GM12878 (cell line): Measurements from ENCODE around the gene SNED1. TPM values are rescaled to one million over a fixed set of nuclear protein-coding genes. Genes with fewer than 3 reads are reported as not detected.

Experiments used
- ATAC-seq: fragments of 200-7000 bp; cut with Tn5 transposase; 3 replicates; pipeline ENCODE4 v1.9.1; 2020; ENCODE audit warnings: mild to moderate bottlenecking, moderate library complexity
- BruUV-seq: library from RNA; stranded (reverse); fragments of 400-500 nt; replicated peaks from 2 replicates; lab custom pipeline; 2021; lab: Mats Ljungman, UMichigan
- CTCF ChIA-PET: fragments of 300-600 bp; sonication (Branson Sonifier 250); formaldehyde crosslinking; extraction: SDS; loops from one replicate; lab custom pipeline; 2021; ENCODE audit warnings: inconsistent platforms; lab: Yijun Ruan, JAX
- POLR2A ChIA-PET: fragments of 350-600 bp; formaldehyde crosslinking; extraction: SDS; loops from one replicate; lab custom pipeline; 2021; ENCODE audit warnings: inconsistent platforms; lab: Charles Lee
- RAD21 ChIA-PET: fragments of 300-600 bp; sonication (Branson Sonifier 250); formaldehyde crosslinking; loops from one replicate; lab custom pipeline; 2023; ENCODE audit warnings: antibody characterized with exemption; ENCODE audit not compliant: unreplicated experiment; lab: Charles Lee
- SMC1A ChIA-PET: fragments of 300-600 bp; sonication (Branson Sonifier 250); formaldehyde crosslinking; loops from one replicate; lab custom pipeline; 2023; ENCODE audit not compliant: unreplicated experiment, uncharacterized antibody; lab: Charles Lee
- DNase-seq: peaks from one replicate; pipeline ENCODE4 v3.0.0-alpha.2; 2011; ENCODE audit warnings: low read depth, low spot score
- FAIRE-seq: peaks from 3 replicates; lab custom pipeline; 2011; peaks lifted over from hg19 to GRCh38; lab: Jason Lieb, UNC
- H2AFZ ChIP-seq: 2 replicates; pipeline ENCODE4 v1.6.0; 2011; ENCODE audit warnings: low read depth, low read length, control low read depth; ENCODE audit not compliant: control insufficient read depth
- H3K27ac ChIP-seq: 2 replicates; pipeline ENCODE4 v1.5.1; 2011; ENCODE audit warnings: control low read depth; ENCODE audit not compliant: control insufficient read depth, insufficient read depth
- H3K27me3 ChIP-seq, 2 experiments: replicated peaks in 1 of 2; 2 replicates each; pipeline versions ENCODE4 v1.6.0 to v1.6.1; 2011; ENCODE audit warnings: low read length in 1 of 2; ENCODE audit not compliant: control insufficient read depth in 2 of 2, insufficient read depth in 2 of 2
- H3K36me3 ChIP-seq, 2 experiments: 2 replicates each; pipeline ENCODE4 v1.5.1; 2011; ENCODE audit warnings: low read length in 1 of 2; ENCODE audit not compliant: control insufficient read depth in 2 of 2, insufficient read depth in 2 of 2
- H3K4me1 ChIP-seq: 2 replicates; pipeline ENCODE4 v1.6.1; 2011; ENCODE audit warnings: mild to moderate bottlenecking, low read length, moderate library complexity, mixed read lengths; ENCODE audit not compliant: control insufficient read depth, insufficient read depth
- H3K4me2 ChIP-seq: 2 replicates; pipeline ENCODE4 v1.6.0; 2011; ENCODE audit warnings: control low read depth; ENCODE audit not compliant: control insufficient read depth, insufficient read depth
- H3K4me3 ChIP-seq: fragments of 200-600 bp; sonication (generic); 2 replicates; pipeline ENCODE4 v1.5.1; 2016
- H3K79me2 ChIP-seq: 2 replicates; pipeline ENCODE4 v1.6.0; 2011; ENCODE audit warnings: low read length; ENCODE audit not compliant: control insufficient read depth, insufficient read depth
- H3K9ac ChIP-seq: 2 replicates; pipeline ENCODE4 v1.8.0; 2011; ENCODE audit warnings: low read length, control low read depth, mixed read lengths; ENCODE audit not compliant: control insufficient read depth, insufficient read depth
- H3K9me3 ChIP-seq: replicated peaks from 3 replicates; pipeline ENCODE4 v1.5.1; 2011; ENCODE audit warnings: mild to moderate bottlenecking, low read length; ENCODE audit not compliant: control insufficient read depth, insufficient read depth
- H4K20me1 ChIP-seq: 2 replicates; pipeline ENCODE4 v1.6.0; 2011; ENCODE audit not compliant: control insufficient read depth, insufficient read depth
- BMI1 ChIP-seq: fragments of 450-650 bp; IDR thresholded peaks from 2 replicates; pipeline ENCODE4 v1.6.1; 2016; ENCODE audit warnings: mild to moderate bottlenecking, moderate library complexity, borderline replicate concordance
- CTCF ChIP-seq, 3 experiments: IDR thresholded peaks in 2 of 3; conservative IDR thresholded peaks in 1 of 3; 2 replicates each; pipeline ENCODE4 v1.5.1; 2011; ENCODE audit warnings: low read depth in 3 of 3, low read length in 3 of 3, mild to moderate bottlenecking in 3 of 3, control low read depth in 2 of 3, moderate library complexity in 2 of 3, inconsistent platforms in 1 of 3, mixed read lengths in 1 of 3; ENCODE audit not compliant: control insufficient read depth in 2 of 3, insufficient read depth in 1 of 3; ENCODE audit errors: extremely low read depth in 1 of 3
- NFIC ChIP-seq: IDR thresholded peaks from 2 replicates; pipeline ENCODE4 v1.6.1; 2012; ENCODE audit warnings: low read depth, mild to moderate bottlenecking, inconsistent platforms, low read length, moderate library complexity
- NR2F1 ChIP-seq: fragments of 450-650 bp; conservative IDR thresholded peaks from 2 replicates; pipeline ENCODE4 v1.6.1; 2017; ENCODE audit warnings: mild to moderate bottlenecking
- NRF1 ChIP-seq: conservative IDR thresholded peaks from 2 replicates; pipeline ENCODE4 v1.6.1; 2011; ENCODE audit warnings: mild to moderate bottlenecking, low read depth, low read length, improper control_type of control experiment
- RAD21 ChIP-seq: IDR thresholded peaks from 2 replicates; pipeline ENCODE4 v1.6.1; 2011; ENCODE audit warnings: mild to moderate bottlenecking, low read depth, low read length, moderate library complexity; ENCODE audit not compliant: insufficient read depth
- YBX1 ChIP-seq: fragments of 450-650 bp; IDR thresholded peaks from 2 replicates; pipeline ENCODE4 v1.6.1; 2016; ENCODE audit warnings: antibody characterized with exemption
- ZBTB33 ChIP-seq: fragments of 450-650 bp; IDR thresholded peaks from 2 replicates; pipeline ENCODE4 v1.6.1; 2017; ENCODE audit warnings: mild to moderate bottlenecking
- WGBS: methylation state at CpG from one replicate; pipeline ENCODE4 v1.1.6; 2016; ENCODE audit warnings: low lambda C conversion rate; ENCODE audit not compliant: insufficient replicate concordance, insufficient coverage; ENCODE audit errors: missing lambda C conversion rate; 5-methylcytosine and 5-hydroxymethylcytosine counted together
- in situ Hi-C: fragments of 300-500 bp; cut with MboI; formaldehyde crosslinking; loops from 9 replicates; pipeline ENCODE4 v1.14.3; 2018; ENCODE audit warnings: mixed read lengths
- intact Hi-C: fragments of 100-400 bp; cut with micrococcal nuclease; formaldehyde crosslinking; loops from one replicate; pipeline ENCODE4 v1.14.2; 2022; ENCODE audit not compliant: unreplicated experiment
- polyA plus RNA-seq, 11 experiments: library from polyadenylated mRNA; depleted of rRNA in 4 of 11; unstranded in 6 of 11; stranded (reverse) in 5 of 11; fragments of >200 nt; fragmentation: Nextera tagmentation in 4 of 11; fragmentation: Illumina TruSeq in 1 of 11; extraction: Ambion mirVana in 4 of 11; extraction: Trizol in 1 of 11; gene quantifications; 1 replicate in 1 of 11; 2 replicates in 10 of 11; pipeline versions ENCODE4 v1.2.1 to v1.2.3, GENCODE V29; 2011 to 2016; ENCODE audit warnings: inconsistent platforms in 2 of 11, missing spikeins in 2 of 11, low read depth in 1 of 11
- total RNA-seq, 4 experiments: library from RNA; depleted of rRNA in 3 of 4; stranded (reverse); fragments of >200 nt in 3 of 4; fragmentation: Illumina TruSeq in 1 of 4; extraction: Trizol in 1 of 4; gene quantifications; 2 replicates each; pipeline versions ENCODE4 v1.2.1 to v1.2.3, GENCODE V29; 2013 to 2021

Gene SNED1
- total and polyA plus RNA-seq, 10 of the 15 experiments (the other 5 are each of a cell fraction or from before 2014, with no cell fraction given), result 0.05 to 8.4 (median 3.0) TPM

GRCh38 chr2:241115361-241115760 lies 116.9 kb downstream of the SNED1 start:
- ChIA-PET RAD21 (interaction anchor here (4.1 kb wide), 1 partner anchor 34 kb away, joined by 26 read pairs; the partner anchor contains the start of genes PASK and PPP1R7), SMC1A (interaction anchor here (6.1 to 6.5 kb wide), 2 partner anchors 10 to 14 kb away, joined by 48 to 53 read pairs; partner anchors contain the start of gene MTERF4), CTCF (no interaction called here), POLR2A (interaction anchor here (1.1 kb wide), 1 partner anchor 10 kb away, joined by 4 read pairs; no protein-coding TSS in a partner anchor)
- Histone ChIP-seq H4K20me1 (no peaks in the 10 kb centered on the region), H3K9me3 (no peaks in the 10 kb centered on the region), H3K36me3 (peaks cover 11 to 12% of the 10 kb centered on the region in 2 experiments; a peak in 3 of 4 replicates), H3K27me3 (no peaks in the 10 kb centered on the region), H2AFZ (no peak overlapping the region), H3K4me3 (no peak overlapping the region), H3K4me2 (no peak overlapping the region), H3K27ac (no peak overlapping the region), H3K79me2 (peaks cover 16% of the 10 kb centered on the region), H3K4me1 (peaks cover 26% of the 10 kb centered on the region), H3K9ac (no peak overlapping the region)
- in situ Hi-C loops (no loop called here), intact Hi-C loops (no loop called here)
- 84% methylated on average over 8 of the region's 8 CpGs for WGBS
- TF ChIP-seq RAD21 (no peak), NRF1 (no peak), YBX1 (no peak), NR2F1 (no peak), BMI1 (no peak), ZBTB33 (no peak), CTCF (IDR thresholded peaks at IDR 0.05 in 2 of 3, conservative IDR thresholded peaks at IDR 0.05 in 1 of 3; ENCODE audit: control insufficient read depth in 2 of 3, extremely low read depth in 1 of 3, insufficient read depth in 1 of 3, low read depth in 3 of 3, low read length in 3 of 3) (no peak), NFIC (no peak)
- BruUV-seq, result no TSS peak
- no peak for DNase-seq
- no peak for ATAC-seq
- no peak for FAIRE-seq
